CD4-positive, alpha-beta T cell (primary cell): ENCODE results near the gene KDELR1. TPM values are rescaled to one million over a fixed set of nuclear protein-coding genes. Genes with fewer than 3 reads are reported as not detected.
A peak's percentile ranks its signal among the peaks of the same experiment; 100 is the strongest.

Experiments used
- ATAC-seq: fragments of 200-7000 bp; cut with Tn5 transposase; one replicate; pipeline ENCODE4 v1.10.0; 2022; ENCODE audit warnings: mild to moderate bottlenecking; ENCODE audit not compliant: poor library complexity
- CTCF ChIA-PET: fragments of 350-600 bp; sonication (Branson Sonifier 250); formaldehyde crosslinking; loops from one replicate; lab custom pipeline; 2021; ENCODE audit warnings: antibody characterized with exemption, inconsistent platforms; lab: Charles Lee
- POLR2A ChIA-PET: fragments of 350-600 bp; sonication (Branson Sonifier 250); formaldehyde crosslinking; loops from one replicate; lab custom pipeline; 2021; ENCODE audit warnings: antibody characterized with exemption, inconsistent platforms; lab: Charles Lee
- DNase-seq, 14 experiments: peaks; one replicate each; pipeline ENCODE4 v3.0.0-alpha.2; 2013 to 2020; ENCODE audit warnings: mixed read lengths in 2 of 14
- H3K27ac ChIP-seq, 2 donors: one replicate each; pipeline versions ENCODE4 v1.5.1 to v1.7.0; 2013; ENCODE audit warnings: low read length in 2 of 2, low read depth in 1 of 2, mild to moderate bottlenecking in 1 of 2
- H3K27me3 ChIP-seq, 2 experiments: 1 replicate in 1 of 2; 2 replicates in 1 of 2; pipeline versions ENCODE4 v1.6.1 to v1.7.0; 2013; ENCODE audit warnings: low read length in 2 of 2, control low read depth in 1 of 2, mild to moderate bottlenecking in 1 of 2, moderate library complexity in 1 of 2; ENCODE audit not compliant: insufficient read depth in 2 of 2, control insufficient read depth in 1 of 2
- H3K36me3 ChIP-seq: one replicate; pipeline ENCODE4 v1.6.1; 2013; ENCODE audit warnings: low read length, control low read depth; ENCODE audit not compliant: insufficient read depth
- H3K4me1 ChIP-seq: one replicate; pipeline ENCODE4 v1.6.1; 2013; ENCODE audit warnings: low read length, control low read depth; ENCODE audit not compliant: insufficient read depth
- H3K4me3 ChIP-seq: one replicate; pipeline ENCODE4 v1.5.1; 2013; ENCODE audit warnings: mild to moderate bottlenecking, low read length, moderate library complexity
- H3K9me3 ChIP-seq, 2 experiments: 1 replicate in 1 of 2; 2 replicates in 1 of 2; pipeline versions ENCODE4 v1.6.1 to v1.7.0; 2013; ENCODE audit warnings: low read length in 2 of 2, mild to moderate bottlenecking in 2 of 2, control low read depth in 1 of 2, moderate library complexity in 1 of 2; ENCODE audit not compliant: control insufficient read depth in 1 of 2, insufficient read depth in 1 of 2
- H3K27ac Mint-ChIP-seq: one replicate; pipeline ENCODE4 v1.8.0; 2020; ENCODE audit warnings: mixed read lengths
- H3K27me3 Mint-ChIP-seq: one replicate; pipeline ENCODE4 v1.8.0; 2021; ENCODE audit warnings: mixed read lengths
- H3K36me3 Mint-ChIP-seq: one replicate; pipeline ENCODE4 v1.8.0; 2021; ENCODE audit warnings: low read depth, mixed read lengths
- H3K4me1 Mint-ChIP-seq: one replicate; pipeline ENCODE4 v1.8.0; 2021; ENCODE audit warnings: low read depth, mixed read lengths
- H3K4me3 Mint-ChIP-seq: one replicate; pipeline ENCODE4 v1.8.0; 2020; ENCODE audit warnings: mild to moderate bottlenecking, mixed read lengths
- H3K9me3 Mint-ChIP-seq: one replicate; pipeline ENCODE4 v1.8.0; 2020; ENCODE audit warnings: mixed read lengths
- intact Hi-C, 2 experiments: fragments of 100-400 bp; cut with DNase I in 1 of 2; cut with micrococcal nuclease in 1 of 2; formaldehyde crosslinking; loops; one replicate each; pipeline versions ENCODE4 v1.15.1 to v1.9.0; 2023 to 2025; cut with DNase I, micrococcal nuclease
- total RNA-seq, 174 experiments: library from RNA in 2 of 174; stranded (reverse) in 2 of 174; gene quantifications; one replicate each; pipeline ENCODE4 v1.2.3 and lab custom pipeline; 2021 to 2026
- TF ChIP-seq, protein P1 (sequence below): fragments of 200-600 bp; IDR thresholded peaks from one replicate; pipeline ENCODE4 v1.8.0; 2022; ENCODE audit warnings: antibody characterized with exemption, mild to moderate bottlenecking

Gene KDELR1
- total RNA-seq, 2 experiments from 2014 or later: 32.2 to 39.6 TPM

DNA sequence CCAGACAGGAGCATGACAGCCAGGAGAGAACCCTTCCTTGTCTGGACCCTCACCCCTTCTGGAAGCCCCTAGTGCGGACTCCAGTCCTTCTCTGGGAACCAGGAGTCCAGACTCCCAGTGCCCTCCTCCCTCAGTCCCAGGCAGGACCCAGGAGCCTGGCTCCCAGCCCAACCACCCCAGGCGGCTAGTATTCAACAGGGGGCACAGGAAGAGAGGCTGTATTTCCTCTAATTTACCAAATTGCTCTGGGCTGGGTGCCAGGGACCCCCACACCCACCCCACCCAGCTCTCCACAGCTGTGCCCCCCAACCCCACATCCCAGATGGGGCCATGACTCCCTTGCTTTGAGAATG, 5.4 kb upstream of the KDELR1 start:
- ATAC-seq (no peak), DNase-seq (no peak)
- H3K4me1 ChIP-seq: peaks cover 71% of the 10 kb centered on the region
- intact Hi-C loops: loop anchor here in 1 of 2 experiments (5.0 kb wide), 1 partner anchor 34 kb away; the partner anchor contains the start of genes SYNGR4 and TMEM143
- TF ChIP-seq, protein P1, sequence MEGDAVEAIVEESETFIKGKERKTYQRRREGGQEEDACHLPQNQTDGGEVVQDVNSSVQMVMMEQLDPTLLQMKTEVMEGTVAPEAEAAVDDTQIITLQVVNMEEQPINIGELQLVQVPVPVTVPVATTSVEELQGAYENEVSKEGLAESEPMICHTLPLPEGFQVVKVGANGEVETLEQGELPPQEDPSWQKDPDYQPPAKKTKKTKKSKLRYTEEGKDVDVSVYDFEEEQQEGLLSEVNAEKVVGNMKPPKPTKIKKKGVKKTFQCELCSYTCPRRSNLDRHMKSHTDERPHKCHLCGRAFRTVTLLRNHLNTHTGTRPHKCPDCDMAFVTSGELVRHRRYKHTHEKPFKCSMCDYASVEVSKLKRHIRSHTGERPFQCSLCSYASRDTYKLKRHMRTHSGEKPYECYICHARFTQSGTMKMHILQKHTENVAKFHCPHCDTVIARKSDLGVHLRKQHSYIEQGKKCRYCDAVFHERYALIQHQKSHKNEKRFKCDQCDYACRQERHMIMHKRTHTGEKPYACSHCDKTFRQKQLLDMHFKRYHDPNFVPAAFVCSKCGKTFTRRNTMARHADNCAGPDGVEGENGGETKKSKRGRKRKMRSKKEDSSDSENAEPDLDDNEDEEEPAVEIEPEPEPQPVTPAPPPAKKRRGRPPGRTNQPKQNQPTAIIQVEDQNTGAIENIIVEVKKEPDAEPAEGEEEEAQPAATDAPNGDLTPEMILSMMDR: no peak
- Mint-ChIP-seq H3K4me3 (peak overlapping the region; percentile 90), H3K27ac (no peak overlapping the region), H3K4me1 (peaks cover 50% of the 10 kb centered on the region), H3K27me3 (peaks cover 39% of the 10 kb centered on the region), H3K36me3 (no peaks in the 10 kb centered on the region), H3K9me3 (no peaks in the 10 kb centered on the region)
- no peak overlapping the region for H3K27ac ChIP-seq
- ChIA-PET CTCF (no interaction called here), POLR2A (no interaction called here)
- H3K4me3 ChIP-seq: no peak overlapping the region
- peaks cover 34 to 42% of the 10 kb centered on the region in 2 experiments for H3K27me3 ChIP-seq
- H3K36me3 ChIP-seq: no peaks in the 10 kb centered on the region
- H3K9me3 ChIP-seq: peaks cover 0 to 19% of the 10 kb centered on the region in 2 experiments

DNA sequence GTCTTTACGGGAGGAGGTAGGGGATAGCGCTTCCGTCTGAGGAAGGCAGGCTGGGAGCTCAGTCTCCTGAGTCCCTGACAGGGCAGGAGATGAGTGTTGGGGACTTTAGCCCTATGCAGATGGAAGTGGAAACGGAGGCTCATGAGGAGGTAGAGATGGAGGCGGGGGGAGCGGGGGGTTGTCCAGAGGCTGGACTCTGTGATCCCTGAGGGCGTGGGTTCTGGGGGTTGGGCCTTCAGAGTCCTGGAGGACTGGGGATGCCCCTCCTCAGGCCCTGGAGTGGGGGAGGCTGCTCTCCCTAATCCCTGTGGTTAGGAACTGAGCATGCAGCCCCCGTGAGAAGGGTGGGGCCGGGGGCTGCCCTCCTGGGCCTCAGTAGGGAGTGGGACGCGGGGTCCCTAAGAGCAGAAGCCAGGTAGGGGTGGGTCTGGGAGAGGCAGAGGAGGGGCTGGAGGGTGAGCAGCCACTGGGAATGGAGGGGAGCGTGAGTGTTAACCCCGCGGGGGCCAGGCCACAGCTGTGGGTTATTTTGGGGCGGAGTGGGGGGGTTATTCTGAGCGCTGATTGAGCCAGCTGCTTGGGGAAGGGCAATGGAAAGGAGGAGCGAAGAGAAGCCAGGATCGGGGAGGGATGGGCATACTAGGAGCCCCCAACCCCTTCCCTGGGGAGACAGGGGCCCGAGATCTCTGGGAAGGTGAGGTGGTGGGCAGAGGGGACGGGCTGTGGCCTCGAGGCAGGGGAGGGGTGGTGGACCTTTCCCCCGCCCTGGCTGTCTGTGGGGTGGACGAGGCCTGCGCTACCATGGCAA, 4.9 kb upstream of the KDELR1 start:
- ChIA-PET POLR2A (interaction anchor here (1.4 to 1.5 kb wide), 2 partner anchors 32 to 75 kb away, joined by 5 to 6 read pairs; partner anchors contain the start of genes SYNGR4 and TMEM143), CTCF (interaction anchor here (1.3 kb wide), 1 partner anchor 62 kb away, joined by 4 read pairs; no protein-coding TSS in a partner anchor)
- Histone ChIP-seq H3K4me1 (peaks cover 77% of the 10 kb centered on the region), H3K4me3 (no peak overlapping the region), H3K9me3 (peaks cover 0 to 19% of the 10 kb centered on the region in 2 experiments), H3K27me3 (peaks cover 34 to 42% of the 10 kb centered on the region in 2 experiments), H3K27ac (no peak overlapping the region), H3K36me3 (no peaks in the 10 kb centered on the region)
- peak in 1 of 14 experiments; percentile 34 for DNase-seq
- intact Hi-C loops: loop anchor here in 1 of 2 experiments (5.0 kb wide), 1 partner anchor 34 kb away; the partner anchor contains the start of genes SYNGR4 and TMEM143
- Mint-ChIP-seq H3K36me3 (peaks cover under 1% of the 10 kb centered on the region), H3K27me3 (peaks cover 39% of the 10 kb centered on the region), H3K27ac (no peak overlapping the region), H3K4me3 (peak overlapping the region; percentile 42), H3K9me3 (no peaks in the 10 kb centered on the region), H3K4me1 (peaks cover 54% of the 10 kb centered on the region)
- ATAC-seq: no peak
- TF ChIP-seq, protein P1: no peak

DNA sequence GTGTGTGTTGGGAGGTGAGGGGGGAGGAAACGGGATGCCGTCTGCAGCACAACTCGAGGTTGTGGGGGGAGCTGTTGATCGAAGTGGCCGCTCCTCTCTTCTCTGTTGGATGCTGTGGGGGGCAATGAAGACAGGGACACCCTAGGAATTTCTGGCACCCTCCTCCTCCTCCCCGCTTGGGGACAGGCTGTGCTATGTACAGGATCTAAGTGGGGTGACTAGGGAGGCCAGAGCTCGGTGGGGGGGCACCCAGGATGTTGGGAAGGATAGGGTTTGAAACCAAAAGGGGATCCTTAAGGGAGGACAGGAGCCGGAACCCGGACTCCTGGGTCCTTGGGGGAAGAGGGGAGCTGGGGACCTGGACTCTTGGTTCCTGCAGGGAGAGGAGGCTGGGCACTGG, 4.1 kb upstream of the KDELR1 start:
- Mint-ChIP-seq H3K27ac (no peak overlapping the region), H3K9me3 (no peaks in the 10 kb centered on the region), H3K27me3 (peaks cover 39% of the 10 kb centered on the region), H3K4me1 (peaks cover 58% of the 10 kb centered on the region), H3K36me3 (peaks cover 6% of the 10 kb centered on the region), H3K4me3 (peak overlapping the region; percentile 54)
- DNase-seq (no peak), ATAC-seq (no peak)
- ChIA-PET POLR2A (interaction anchor here (1.4 to 1.5 kb wide), 2 partner anchors 31 to 75 kb away, joined by 5 to 6 read pairs; partner anchors contain the start of genes SYNGR4 and TMEM143), CTCF (interaction anchor here (1.3 kb wide), 1 partner anchor 61 kb away, joined by 4 read pairs; no protein-coding TSS in a partner anchor)
- Histone ChIP-seq H3K4me1 (peaks cover 84% of the 10 kb centered on the region), H3K9me3 (peaks cover 0 to 19% of the 10 kb centered on the region in 2 experiments), H3K27ac (no peak overlapping the region), H3K36me3 (no peaks in the 10 kb centered on the region), H3K4me3 (no peak overlapping the region), H3K27me3 (peaks cover 34 to 42% of the 10 kb centered on the region in 2 experiments)
- intact Hi-C loops: loop anchor here in 1 of 2 experiments (5.0 kb wide), 1 partner anchor 33 kb away; the partner anchor contains the start of genes SYNGR4 and TMEM143
- TF ChIP-seq, protein P1: no peak
